AG20443 (cell line): ENCODE data around the gene TLNRD1.

Experiments
- DNase-seq: peaks from one replicate; pipeline ENCODE4 v3.0.0; 2012; ENCODE audit warnings: low spot score, mixed read lengths

TLNRD1 gene

GRCh38 chr15:81029414-81030300 is 28.9 kb downstream of the TLNRD1 start:
- peak; percentile 52 for DNase-seq

DNA sequence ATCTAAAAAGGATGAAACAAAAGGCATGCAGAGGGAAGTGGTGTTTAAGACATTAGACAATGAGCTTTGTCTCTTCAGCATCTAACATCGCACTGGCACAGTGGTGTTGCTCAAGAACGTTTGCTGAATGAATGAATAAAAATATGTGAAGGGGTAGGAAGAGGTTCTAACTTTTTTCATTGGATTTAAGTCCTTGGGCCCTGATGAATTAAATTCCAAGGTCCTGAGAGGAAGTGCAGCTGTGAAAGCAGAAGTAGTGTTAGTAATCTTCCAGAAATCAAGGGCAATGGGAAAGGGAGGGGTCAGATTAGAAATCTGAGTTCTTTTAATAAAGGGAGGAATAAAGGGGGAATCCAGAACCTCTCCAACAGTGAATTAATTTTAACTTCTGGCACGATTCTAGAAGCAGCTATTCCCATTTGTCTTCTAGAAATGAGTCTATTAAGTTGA is 29.6 kb downstream of the TLNRD1 start:
- DNase-seq = no peak

- no peak for DNase-seq
Observed at GRCh38 chr15:81031203-81031602, 30.5 kb downstream of the TLNRD1 start.

GRCh38 chr15:81032355-81032754 is 31.6 kb downstream of the TLNRD1 start:
- no peak for DNase-seq

GRCh38 chr15:81032818-81033217 is 32.1 kb downstream of the TLNRD1 start:
- DNase-seq = no peak

DNA sequence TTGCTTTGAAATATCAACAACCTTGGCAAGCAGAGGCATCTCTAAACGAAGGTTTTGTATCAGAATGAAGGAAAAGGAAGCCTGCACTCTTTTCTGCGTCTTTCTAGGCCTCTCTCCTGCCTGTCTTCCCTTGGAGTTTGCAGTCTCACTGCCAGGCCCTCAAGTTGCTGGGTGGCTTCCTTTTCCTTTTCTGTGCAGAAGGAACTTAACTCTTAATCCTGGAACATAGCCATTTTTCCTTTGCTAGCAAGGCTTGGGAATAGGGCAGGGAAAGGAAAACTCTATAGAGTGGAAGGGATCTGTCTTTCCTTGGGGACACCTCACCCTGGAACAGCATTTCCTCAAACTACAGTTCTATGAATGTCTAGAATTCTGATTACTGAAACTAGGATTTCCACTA is 32.8 kb downstream of the TLNRD1 start:
- no peak for DNase-seq

GRCh38 chr15:81037952-81038743 is 37.4 kb downstream of the TLNRD1 start:
- DNase-seq = no peak

DNA sequence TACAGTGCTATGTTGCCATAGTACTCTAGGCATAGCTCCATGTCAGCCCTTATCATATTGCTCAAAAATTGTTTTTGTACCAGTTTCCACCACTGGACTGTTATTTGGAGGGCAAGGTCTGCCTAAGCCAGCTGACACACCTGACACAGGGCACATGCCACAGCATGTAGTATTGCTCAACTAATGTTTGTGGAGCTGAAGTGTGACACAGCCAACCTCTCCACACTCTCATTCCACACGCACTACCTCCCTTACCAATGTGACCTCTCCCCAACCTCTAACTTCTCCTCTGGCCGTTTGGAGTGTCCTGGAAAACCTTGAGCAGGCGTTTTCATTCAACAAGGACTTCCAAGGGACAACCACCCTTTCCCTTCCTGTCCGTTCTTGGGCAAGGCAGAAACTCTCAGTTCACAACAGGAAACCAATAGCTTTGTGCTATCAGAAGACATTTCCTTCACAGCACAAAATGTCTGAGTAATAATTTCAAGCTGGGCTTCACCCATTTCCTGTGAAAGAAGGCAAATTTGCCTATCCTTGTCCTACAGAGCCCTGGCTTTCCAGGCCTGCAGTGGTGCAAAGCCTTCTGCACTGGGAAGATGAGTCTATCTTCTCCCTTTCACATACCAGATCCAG is 38.4 kb downstream of the TLNRD1 start:
- DNase-seq = no peak

GRCh38 chr15:81040757-81041156 is 40.0 kb downstream of the TLNRD1 start:
- no peak for DNase-seq

DNA sequence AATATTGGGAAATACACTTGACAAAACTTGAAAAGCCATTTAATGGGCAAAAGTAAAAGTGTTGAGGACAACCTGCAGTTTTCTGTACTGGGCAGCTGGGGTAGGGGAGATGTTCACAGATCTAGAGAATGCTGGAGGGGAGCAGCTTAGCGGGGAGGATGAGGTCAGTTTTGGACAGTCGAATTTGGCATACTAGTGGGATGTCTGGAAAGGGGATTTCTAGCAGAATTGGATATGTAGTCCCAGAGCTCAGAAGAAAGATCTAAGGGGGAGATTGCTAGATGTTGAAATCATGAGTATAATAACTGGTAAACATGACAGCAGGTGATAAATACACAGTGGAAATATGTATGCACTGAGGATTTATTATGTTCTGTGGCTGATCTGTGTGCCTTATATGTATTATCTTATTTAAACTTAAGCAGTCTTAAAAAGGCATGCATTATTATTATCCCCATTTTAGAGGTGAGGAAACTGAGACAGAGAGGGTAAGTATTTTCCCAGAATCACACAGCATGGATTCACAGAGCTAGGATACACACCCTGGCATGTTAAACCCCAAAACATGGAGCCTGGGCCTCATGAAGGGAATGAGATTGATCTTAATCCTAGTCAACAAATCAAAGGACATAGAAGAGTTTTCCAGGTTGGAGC is 42.7 kb downstream of the TLNRD1 start:
- no peak for DNase-seq

GRCh38 chr15:81043935-81044575 is 43.3 kb downstream of the TLNRD1 start:
- no peak for DNase-seq

DNA sequence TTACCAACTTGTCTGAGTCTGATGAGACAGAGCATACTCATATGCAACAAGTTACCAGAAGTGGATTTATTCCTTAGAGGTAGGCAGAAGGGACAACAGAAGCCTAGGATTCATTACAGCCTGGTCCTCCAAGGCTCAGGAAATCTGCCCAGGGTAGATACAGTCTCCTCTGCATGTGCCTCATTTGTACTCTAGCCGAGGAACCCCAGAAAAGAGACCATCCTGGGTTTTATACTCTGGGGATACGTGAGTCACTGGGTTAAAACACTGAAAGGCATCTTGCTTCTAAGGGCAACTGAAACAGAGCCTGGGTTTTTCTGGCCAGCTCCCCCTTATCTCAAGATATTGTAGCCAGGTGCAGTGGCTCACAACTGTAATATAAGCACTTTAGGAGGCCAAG is 45.6 kb downstream of the TLNRD1 start:
- DNase-seq = no peak

DNA sequence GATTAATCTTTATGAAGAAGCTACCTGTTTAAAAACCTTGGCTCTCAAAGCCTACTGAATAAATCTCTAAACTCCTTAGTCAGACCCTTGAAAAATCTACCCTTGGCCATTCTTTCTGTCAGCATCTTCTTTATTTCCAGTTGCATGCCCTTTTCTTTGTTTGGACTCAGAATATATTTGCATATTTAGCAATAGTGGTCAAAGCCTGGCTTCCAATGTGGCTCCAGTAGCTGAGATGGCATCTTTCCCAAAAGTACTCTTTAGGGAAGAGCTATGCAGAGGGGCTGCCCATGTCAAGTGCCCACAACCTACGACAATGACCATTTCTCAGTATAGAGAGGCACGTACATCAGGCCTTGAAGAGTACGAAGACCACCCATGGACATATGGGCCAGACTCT is 47.2 kb downstream of the TLNRD1 start:
- no peak for DNase-seq

DNA sequence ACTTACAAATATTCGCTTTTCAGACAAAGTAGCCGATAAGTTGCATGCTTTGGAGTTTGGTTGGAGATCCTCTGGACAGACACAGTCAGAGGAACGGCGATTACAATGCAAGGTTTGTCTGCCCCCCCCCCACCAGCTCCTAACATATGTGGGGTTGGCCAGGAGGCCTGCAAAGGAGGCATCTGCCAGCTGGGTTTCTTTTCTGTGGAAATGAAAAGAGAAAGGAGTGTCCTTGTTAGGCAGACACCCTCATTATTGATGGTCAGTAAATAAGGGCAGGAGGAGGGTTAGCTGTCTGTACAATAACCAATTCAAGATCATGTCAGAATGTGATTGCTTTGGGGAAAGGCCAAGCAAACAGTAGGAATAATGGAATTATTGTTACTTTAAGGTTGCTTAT is 49.1 kb downstream of the TLNRD1 start:
- DNase-seq = no peak

DNA sequence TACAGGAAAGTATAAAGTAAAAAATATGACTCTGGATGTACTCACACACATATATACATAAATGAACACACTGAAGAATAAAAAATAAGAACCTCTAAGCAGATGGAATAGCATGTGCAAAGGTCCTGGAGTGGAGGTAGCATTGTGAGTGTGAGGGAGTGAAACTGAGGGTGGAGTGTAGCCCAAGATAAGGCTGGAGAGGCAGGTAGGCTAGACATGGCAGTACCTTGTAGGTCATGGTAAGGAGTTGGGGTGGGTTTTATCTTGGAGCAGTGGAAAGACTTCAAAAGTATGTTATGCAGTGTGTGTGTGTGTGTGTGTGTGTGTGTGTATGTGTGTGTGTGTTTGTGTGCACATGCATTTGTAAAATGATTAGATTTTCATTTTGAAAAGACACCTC is 49.5 kb downstream of the TLNRD1 start:
- DNase-seq = no peak

- DNase-seq = no peak
Observed at GRCh38 chr15:81050805-81051204, 50.1 kb downstream of the TLNRD1 start.

GRCh38 chr15:81052046-81052445 is 51.3 kb downstream of the TLNRD1 start:
- no peak for DNase-seq

DNA sequence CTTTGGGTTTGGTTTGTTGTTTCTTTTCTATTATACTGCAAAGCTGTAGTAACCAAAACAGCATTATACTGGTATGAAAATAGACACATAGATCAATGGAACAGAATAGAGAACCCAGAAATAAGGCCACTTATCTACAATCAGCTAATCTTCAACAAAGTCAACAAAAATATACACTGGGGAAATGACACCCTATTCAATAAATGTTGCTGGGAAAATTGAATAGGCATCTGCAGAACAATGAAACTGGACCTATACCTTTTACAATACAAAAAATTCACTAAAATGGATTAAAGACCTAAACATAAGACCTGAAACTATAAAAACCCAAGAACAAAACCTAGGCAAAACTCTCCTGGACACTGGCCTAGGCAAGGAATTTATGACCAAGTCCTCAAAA is 52.9 kb downstream of the TLNRD1 start:
- no peak for DNase-seq

DNA sequence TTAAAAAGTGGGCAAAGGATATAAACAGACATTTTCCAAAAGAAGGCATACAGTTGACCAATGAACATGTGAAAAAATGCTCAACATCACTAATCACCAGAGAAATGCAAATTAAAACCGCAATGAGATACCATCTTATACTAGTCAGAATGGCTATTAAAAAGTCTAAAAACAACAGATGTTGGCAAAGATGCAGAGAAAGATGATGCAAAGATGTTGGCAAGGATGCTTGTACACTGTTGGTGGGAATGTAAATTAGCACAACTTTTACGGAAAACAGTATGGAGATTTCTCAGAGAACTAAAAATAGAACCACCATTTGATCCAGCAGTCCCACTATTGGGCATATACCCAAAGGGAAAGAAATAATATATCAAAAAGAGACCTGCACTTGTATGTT is 53.5 kb downstream of the TLNRD1 start:
- no peak for DNase-seq
